HepG2 (cell line): ENCODE results near the gene ALPK3. TPM values are rescaled to one million over a fixed set of nuclear protein-coding genes. Genes with fewer than 3 reads are reported as not detected.

Source experiments
- ATAC-seq: fragments of 200-7000 bp; cut with Tn5 transposase; 3 replicates; pipeline ENCODE4 v1.9.1; 2020; ENCODE audit warnings: mild to moderate bottlenecking, moderate library complexity
- BruUV-seq: library from RNA; stranded (reverse); fragments of 400-500 nt; replicated peaks from 2 replicates; lab custom pipeline; 2021; lab: Mats Ljungman, UMichigan
- CTCF ChIA-PET: fragments of 300-600 bp; formaldehyde crosslinking; extraction: SDS; loops from one replicate; lab custom pipeline; 2021; ENCODE audit warnings: low total read pairs, inconsistent platforms, low intra/inter-chr PET ratio; lab: Yijun Ruan, JAX
- POLR2A ChIA-PET: fragments of 350-600 bp; sonication (Branson Sonifier 250); formaldehyde crosslinking; loops from one replicate; lab custom pipeline; 2020; ENCODE audit warnings: antibody characterized with exemption, inconsistent platforms; lab: Yijun Ruan, JAX
- DNase-seq: peaks from one replicate; pipeline ENCODE4 v3.0.0-alpha.2; 2015; ENCODE audit warnings: low spot score
- FAIRE-seq: peaks from 3 replicates; lab custom pipeline; 2011; peaks lifted over from hg19 to GRCh38; lab: Jason Lieb, UNC
- H2AFZ ChIP-seq: one replicate; pipeline ENCODE4 v1.6.1; 2011; ENCODE audit warnings: low read length, inconsistent platforms
- H3K27ac ChIP-seq: fragments of 300-600 bp; 3 replicates; pipeline ENCODE4 v1.8.0; 2011; ENCODE audit warnings: mixed run types, mild to moderate bottlenecking, mixed read lengths, low read length, inconsistent platforms; ENCODE audit not compliant: insufficient read depth; ENCODE audit errors: extremely low read length
- H3K27me3 ChIP-seq, 2 experiments: fragments of 200-600 bp in 1 of 2; 2 replicates in 1 of 2; 3 replicates in 1 of 2; pipeline versions ENCODE4 v1.6.0 to v1.8.0; 2011; ENCODE audit warnings: low read length in 2 of 2, mild to moderate bottlenecking in 2 of 2, moderate library complexity in 2 of 2, inconsistent platforms in 1 of 2; ENCODE audit not compliant: insufficient read depth in 2 of 2, control insufficient read depth in 1 of 2
- H3K36me3 ChIP-seq, 2 experiments: fragments of 200-600 bp in 1 of 2; replicated peaks in 1 of 2; 2 replicates in 1 of 2; 3 replicates in 1 of 2; pipeline versions ENCODE4 v1.5.1 to v1.8.0; 2011; ENCODE audit warnings: low read length in 2 of 2, inconsistent platforms in 1 of 2; ENCODE audit not compliant: insufficient read depth in 2 of 2, control insufficient read depth in 1 of 2
- H3K4me1 ChIP-seq: 2 replicates; pipeline ENCODE4 v1.5.1; 2012; ENCODE audit warnings: low read length, inconsistent platforms; ENCODE audit not compliant: insufficient read depth
- H3K4me2 ChIP-seq: 2 replicates; pipeline ENCODE4 v1.6.0; 2011; ENCODE audit warnings: low read depth, low read length, inconsistent platforms
- H3K4me3 ChIP-seq, 3 experiments: fragments of 200-600 bp in 1 of 3; sonication (generic), shearing (Covaris generic) in 1 of 3; replicated peaks in 1 of 3; 2 replicates each; pipeline ENCODE4 v1.5.1; 2011 to 2016; ENCODE audit warnings: low read length in 3 of 3, inconsistent platforms in 2 of 3, low read depth in 2 of 3, mild to moderate bottlenecking in 2 of 3, control low read depth in 1 of 3, mixed read lengths in 1 of 3; ENCODE audit not compliant: insufficient read depth in 1 of 3
- H3K79me2 ChIP-seq: one replicate; pipeline ENCODE4 v1.6.1; 2011; ENCODE audit warnings: low read length, inconsistent platforms; ENCODE audit not compliant: insufficient read depth
- H3K9ac ChIP-seq: 2 replicates; pipeline ENCODE4 v1.6.0; 2011; ENCODE audit warnings: mild to moderate bottlenecking, low read depth, low read length, inconsistent platforms; ENCODE audit not compliant: insufficient read depth
- H3K9me3 ChIP-seq: 2 replicates; pipeline ENCODE4 v1.5.1; 2012; ENCODE audit warnings: mild to moderate bottlenecking, low read length
- H4K20me1 ChIP-seq: 2 replicates; pipeline ENCODE4 v1.6.0; 2011; ENCODE audit warnings: inconsistent platforms, mild to moderate bottlenecking, low read length, moderate library complexity; ENCODE audit not compliant: insufficient read depth
- CEBPG ChIP-seq: IDR thresholded peaks from 2 replicates; pipeline ENCODE4 v1.6.1; 2016
- FOSL2 ChIP-seq: sonication (generic); formaldehyde crosslinking; IDR thresholded peaks from 2 replicates; pipeline ENCODE4 v1.4.0; 2020; ENCODE audit warnings: missing genetic modification reagents
- FOXA3 ChIP-seq: IDR thresholded peaks from 2 replicates; pipeline ENCODE4 v1.6.1; 2016; ENCODE audit warnings: missing genetic modification reagents, missing compliant biosample characterization
- GLMP ChIP-seq: sonication (generic); formaldehyde crosslinking; IDR thresholded peaks from 2 replicates; pipeline ENCODE4 v1.9.0; 2021; ENCODE audit warnings: missing genetic modification reagents, mild to moderate bottlenecking, borderline replicate concordance
- MIER2 ChIP-seq: IDR thresholded peaks from 2 replicates; pipeline ENCODE4 v1.6.1; 2016; ENCODE audit warnings: missing biosample characterization, missing genetic modification reagents
- NAIF1 ChIP-seq: sonication (generic); formaldehyde crosslinking; IDR thresholded peaks from 2 replicates; pipeline ENCODE4 v1.5.0; 2020; ENCODE audit warnings: mild to moderate bottlenecking, missing genetic modification reagents, borderline replicate concordance
- NONO ChIP-seq, 2 experiments: fragments of 450-650 bp in 1 of 2; sonication (generic) in 1 of 2; formaldehyde crosslinking in 1 of 2; IDR thresholded peaks in 1 of 2; conservative IDR thresholded peaks in 1 of 2; 2 replicates each; pipeline versions ENCODE4 v1.6.1 to v1.8.0; 2017 to 2022; ENCODE audit warnings: mild to moderate bottlenecking in 1 of 2, missing genetic modification reagents in 1 of 2, moderate library complexity in 1 of 2
- SYNCRIP ChIP-seq: fragments of 200-400 bp; formaldehyde crosslinking; IDR thresholded peaks from 2 replicates; pipeline ENCODE4 v1.6.1; 2018; ENCODE audit warnings: mild to moderate bottlenecking, low read depth, low read length; ENCODE audit not compliant: insufficient read depth
- ZFP91 ChIP-seq: sonication (generic); formaldehyde crosslinking; IDR thresholded peaks from 2 replicates; pipeline ENCODE4 v1.9.0; 2022; ENCODE audit warnings: missing genetic modification reagents, mild to moderate bottlenecking, borderline replicate concordance
- ZGPAT ChIP-seq: IDR thresholded peaks from 2 replicates; pipeline ENCODE4 v1.6.1; 2016; ENCODE audit warnings: mild to moderate bottlenecking
- ZNF101 ChIP-seq: sonication (generic); formaldehyde crosslinking; IDR thresholded peaks from 2 replicates; pipeline ENCODE4 v1.4.0; 2020; ENCODE audit warnings: mild to moderate bottlenecking, low read depth, missing genetic modification reagents, borderline replicate concordance
- ZNF24 ChIP-seq: fragments of 450-650 bp; IDR thresholded peaks from 2 replicates; pipeline ENCODE4 v1.6.1; 2017; ENCODE audit warnings: antibody characterized with exemption, mild to moderate bottlenecking
- ZNF354B ChIP-seq: sonication (generic); formaldehyde crosslinking; IDR thresholded peaks from 2 replicates; pipeline ENCODE4 v1.8.0; 2022; ENCODE audit warnings: mild to moderate bottlenecking, missing genetic modification reagents
- ZNF546 ChIP-seq: sonication (generic); formaldehyde crosslinking; conservative IDR thresholded peaks from 2 replicates; pipeline ENCODE4 v1.8.1; 2023; ENCODE audit warnings: mild to moderate bottlenecking, missing genetic modification reagents
- ZNF550 ChIP-seq: sonication (generic); formaldehyde crosslinking; IDR thresholded peaks from 2 replicates; pipeline ENCODE4 v1.4.0; 2020; ENCODE audit warnings: mild to moderate bottlenecking, missing genetic modification reagents, borderline replicate concordance
- ZSCAN9 ChIP-seq: IDR thresholded peaks from 2 replicates; pipeline ENCODE4 v1.6.1; 2016; ENCODE audit warnings: borderline replicate concordance
- WGBS: methylation state at CpG from one replicate; pipeline ENCODE4 v1.1.6; 2017; ENCODE audit warnings: low lambda C conversion rate; 5-methylcytosine and 5-hydroxymethylcytosine counted together
- in situ Hi-C: cut with HindIII; loops from 2 replicates; pipeline ENCODE4 v1.10.0; 2017; ENCODE audit warnings: low pct_unique_long_range_greater_than_20kb; ENCODE audit not compliant: extremely low pct_ligation_motif_present
- intact Hi-C: fragments of 100-400 bp; cut with micrococcal nuclease; formaldehyde crosslinking; loops from one replicate; pipeline ENCODE4 v1.10.0; 2022; ENCODE audit not compliant: unreplicated experiment
- polyA plus RNA-seq, 8 experiments: library from polyadenylated mRNA; depleted of rRNA in 3 of 8; stranded (reverse) in 7 of 8; unstranded in 1 of 8; fragments of >200 nt; fragmentation: Illumina TruSeq in 4 of 8; extraction: Trizol in 4 of 8; gene quantifications; 2 replicates each; pipeline versions ENCODE4 v1.2.1 to v1.2.3, GENCODE V29; 2011 to 2016; ENCODE audit warnings: low read depth in 4 of 8, missing spikeins in 1 of 8, mixed read lengths in 1 of 8; ENCODE audit not compliant: insufficient read depth in 1 of 8
- total RNA-seq, 5 experiments: library from RNA; depleted of rRNA; stranded (reverse); fragments of >200 nt; fragmentation: Illumina TruSeq; extraction: Trizol; gene quantifications; 2 replicates each; pipeline ENCODE4 v1.2.3, GENCODE V29; 2016; ENCODE audit warnings: low read depth in 1 of 5
- TF ChIP-seq, protein P1 (sequence below): sonication (generic); formaldehyde crosslinking; IDR thresholded peaks from 2 replicates; pipeline ENCODE4 v1.5.0; 2020; ENCODE audit warnings: missing genetic modification reagents
- TF ChIP-seq, protein P2 (sequence below): IDR thresholded peaks from 2 replicates; pipeline ENCODE4 v1.6.1; 2016; ENCODE audit warnings: missing compliant biosample characterization, missing genetic modification reagents, borderline replicate concordance

ALPK3 gene
- total and polyA plus RNA-seq, 2 of the 13 experiments (the other 11 are each of a cell fraction or from before 2014, with no cell fraction given), result 0.04 to 0.42 TPM

DNA sequence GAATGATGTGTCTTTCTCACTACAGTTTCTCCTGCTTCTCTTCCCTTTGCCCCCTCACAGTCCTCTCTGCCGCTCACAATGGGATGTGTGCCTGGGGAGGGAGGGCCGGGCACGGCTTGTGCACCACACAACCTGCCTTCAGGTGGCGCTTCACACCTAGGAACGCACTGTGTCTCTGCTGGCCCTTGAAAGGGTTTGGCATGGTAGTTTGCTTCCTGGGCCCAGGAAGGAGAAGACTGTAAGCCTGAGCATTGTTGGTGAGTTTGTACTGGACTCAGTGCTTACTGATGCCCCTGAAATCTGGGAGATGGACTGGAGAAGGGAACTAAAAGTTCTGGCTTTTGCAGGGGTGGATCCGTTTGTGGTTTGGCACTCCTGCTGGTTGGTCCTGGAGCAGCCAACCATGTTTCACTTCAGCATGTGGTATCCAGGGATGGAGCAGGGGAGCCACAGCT, 9.2 kb downstream of the ALPK3 start:
- intact Hi-C loops (loop anchor here (1.0 to 10.0 kb wide), 2 partner anchors 48 to 102 kb away; no protein-coding TSS in a partner anchor), in situ Hi-C loops (loop anchor here (5.0 to 25.0 kb wide), 3 partner anchors 101 to 336 kb away; no protein-coding TSS in a partner anchor)
- H3K79me2 ChIP-seq, result no peaks in the 10 kb centered on the region
- H3K27me3 ChIP-seq, result no peaks in the 10 kb centered on the region; a peak in 2 of 5 replicates
- no TSS peak for BruUV-seq
- POLR2A ChIA-PET, result no interaction called here
- FAIRE-seq (peak; percentile 71), DNase-seq (peak; percentile 48), ATAC-seq (peak; percentile 89)
- no peak overlapping the region for H3K9ac ChIP-seq
- H3K36me3 ChIP-seq, result no peaks in the 10 kb centered on the region
- no peak overlapping the region for H3K27ac ChIP-seq
- H2AFZ ChIP-seq, result no peak overlapping the region
- 0 out of 6 replicates have a peak overlapping the region, but pooled peaks of 1 of the 3 experiments have one; percentile 36 for H3K4me3 ChIP-seq
- WGBS, result 2% methylated on average over 6 of the region's 6 CpGs
- H3K4me1 ChIP-seq, result peaks cover 42% of the 10 kb centered on the region
- no peaks in the 10 kb centered on the region for H4K20me1 ChIP-seq
- H3K9me3 ChIP-seq, result no peaks in the 10 kb centered on the region
- peak overlapping the region; percentile 63 for H3K4me2 ChIP-seq
- CTCF ChIA-PET, result interaction anchor here (0.6 to 2.2 kb wide), 4 partner anchors 19 to 108 kb away, joined by 3 to 14 read pairs (median 4); no protein-coding TSS in a partner anchor
- TF ChIP-seq ZNF546 (CRISPR knock-in tag), result no peak
- no peak for TF ChIP-seq NAIF1 (CRISPR knock-in tag)
- no peak for TF ChIP-seq SYNCRIP
- no peak for TF ChIP-seq ZNF24
- no peak for TF ChIP-seq GLMP
- TF ChIP-seq ZNF550 (CRISPR knock-in tag), result no peak
- TF ChIP-seq, protein P1, sequence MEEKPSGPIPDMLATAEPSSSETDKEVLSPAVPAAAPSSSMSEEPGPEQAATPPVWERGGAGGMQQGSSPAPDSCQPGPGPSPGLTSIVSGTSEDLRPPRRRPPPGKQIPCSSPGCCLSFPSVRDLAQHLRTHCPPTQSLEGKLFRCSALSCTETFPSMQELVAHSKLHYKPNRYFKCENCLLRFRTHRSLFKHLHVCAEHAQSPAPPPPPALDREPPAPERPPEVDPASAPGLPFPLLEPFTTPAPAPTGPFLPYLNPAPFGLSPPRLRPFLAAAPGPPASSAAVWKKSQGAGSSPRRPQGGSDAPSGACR (CRISPR knock-in tag), result no peak
- peak; percentile 18; the same call in 1 of the 2 replicates for TF ChIP-seq FOSL2
- TF ChIP-seq ZGPAT (CRISPR knock-in tag), result no peak
- TF ChIP-seq ZSCAN9 (CRISPR knock-in tag), result no peak
- TF ChIP-seq FOXA3 (CRISPR knock-in tag), result 0 out of 2 replicates have a peak, but pooled peaks have one; percentile 27
- no peak for TF ChIP-seq ZNF354B (CRISPR knock-in tag)
- TF ChIP-seq MIER2 (CRISPR knock-in tag), result 0 out of 2 replicates have a peak, but pooled peaks have one; percentile 36
- peak; percentile 46; the same call in 1 of the 2 replicates for TF ChIP-seq ZFP91 (CRISPR knock-in tag)
- TF ChIP-seq, protein P2, sequence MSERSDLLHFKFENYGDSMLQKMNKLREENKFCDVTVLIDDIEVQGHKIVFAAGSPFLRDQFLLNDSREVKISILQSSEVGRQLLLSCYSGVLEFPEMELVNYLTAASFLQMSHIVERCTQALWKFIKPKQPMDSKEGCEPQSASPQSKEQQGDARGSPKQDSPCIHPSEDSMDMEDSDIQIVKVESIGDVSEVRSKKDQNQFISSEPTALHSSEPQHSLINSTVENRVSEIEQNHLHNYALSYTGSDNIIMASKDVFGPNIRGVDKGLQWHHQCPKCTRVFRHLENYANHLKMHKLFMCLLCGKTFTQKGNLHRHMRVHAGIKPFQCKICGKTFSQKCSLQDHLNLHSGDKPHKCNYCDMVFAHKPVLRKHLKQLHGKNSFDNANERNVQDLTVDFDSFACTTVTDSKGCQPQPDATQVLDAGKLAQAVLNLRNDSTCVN (CRISPR knock-in tag), result peak; percentile 81
- no peak for TF ChIP-seq ZNF101 (CRISPR knock-in tag)
- TF ChIP-seq CEBPG (CRISPR knock-in tag), result 0 out of 2 replicates have a peak, but pooled peaks have one; percentile 18
- no peak for TF ChIP-seq NONO (IDR thresholded peaks at IDR 0.05)
- peak; percentile 48; the same call in 1 of the 2 replicates for TF ChIP-seq NONO (CRISPR knock-in tag; conservative IDR thresholded peaks at IDR 0.05)
